LNCAP (cell line): ENCODE measurements around the gene ABCC11.
A peak's percentile ranks its signal among the peaks of the same experiment; 100 is the strongest.

Source experiments
- TF ChIP-seq, protein P1 (sequence below): fragments of 450-650 bp; IDR thresholded peaks from 2 replicates; pipeline ENCODE4 v1.5.1; 2017; ENCODE audit warnings: mild to moderate bottlenecking

ABCC11 gene

DNA sequence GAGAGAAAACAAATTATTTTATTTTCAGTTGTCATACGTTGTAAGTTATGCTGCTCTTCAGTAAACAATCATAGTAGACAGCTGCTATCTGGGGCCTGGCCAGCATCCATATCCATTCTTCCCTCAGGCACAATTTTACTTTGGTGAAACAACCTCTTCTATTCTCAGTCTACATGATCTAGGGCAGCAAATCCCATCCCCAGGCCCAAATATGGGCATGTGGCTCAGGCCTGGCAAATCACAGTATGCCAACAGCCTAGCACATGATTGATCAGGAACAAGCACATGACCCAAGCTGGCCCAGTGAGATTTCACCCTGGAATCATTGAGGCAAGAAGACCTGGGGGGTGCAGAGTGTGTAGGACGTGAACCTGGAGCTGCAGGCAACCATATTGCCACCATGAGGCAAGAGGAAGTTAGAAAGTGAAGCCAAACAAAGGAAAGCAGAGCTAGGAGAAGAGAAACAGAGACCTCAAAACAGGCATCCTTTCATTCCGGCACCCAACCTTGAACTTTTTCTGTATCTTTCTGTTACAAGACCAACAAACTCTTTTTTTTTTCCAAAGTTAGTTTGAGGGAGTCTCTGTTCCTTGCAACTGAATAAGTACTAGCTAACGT lies 81.3 kb downstream of the ABCC11 start:
- TF ChIP-seq, protein P1, sequence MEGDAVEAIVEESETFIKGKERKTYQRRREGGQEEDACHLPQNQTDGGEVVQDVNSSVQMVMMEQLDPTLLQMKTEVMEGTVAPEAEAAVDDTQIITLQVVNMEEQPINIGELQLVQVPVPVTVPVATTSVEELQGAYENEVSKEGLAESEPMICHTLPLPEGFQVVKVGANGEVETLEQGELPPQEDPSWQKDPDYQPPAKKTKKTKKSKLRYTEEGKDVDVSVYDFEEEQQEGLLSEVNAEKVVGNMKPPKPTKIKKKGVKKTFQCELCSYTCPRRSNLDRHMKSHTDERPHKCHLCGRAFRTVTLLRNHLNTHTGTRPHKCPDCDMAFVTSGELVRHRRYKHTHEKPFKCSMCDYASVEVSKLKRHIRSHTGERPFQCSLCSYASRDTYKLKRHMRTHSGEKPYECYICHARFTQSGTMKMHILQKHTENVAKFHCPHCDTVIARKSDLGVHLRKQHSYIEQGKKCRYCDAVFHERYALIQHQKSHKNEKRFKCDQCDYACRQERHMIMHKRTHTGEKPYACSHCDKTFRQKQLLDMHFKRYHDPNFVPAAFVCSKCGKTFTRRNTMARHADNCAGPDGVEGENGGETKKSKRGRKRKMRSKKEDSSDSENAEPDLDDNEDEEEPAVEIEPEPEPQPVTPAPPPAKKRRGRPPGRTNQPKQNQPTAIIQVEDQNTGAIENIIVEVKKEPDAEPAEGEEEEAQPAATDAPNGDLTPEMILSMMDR, result no peak

DNA sequence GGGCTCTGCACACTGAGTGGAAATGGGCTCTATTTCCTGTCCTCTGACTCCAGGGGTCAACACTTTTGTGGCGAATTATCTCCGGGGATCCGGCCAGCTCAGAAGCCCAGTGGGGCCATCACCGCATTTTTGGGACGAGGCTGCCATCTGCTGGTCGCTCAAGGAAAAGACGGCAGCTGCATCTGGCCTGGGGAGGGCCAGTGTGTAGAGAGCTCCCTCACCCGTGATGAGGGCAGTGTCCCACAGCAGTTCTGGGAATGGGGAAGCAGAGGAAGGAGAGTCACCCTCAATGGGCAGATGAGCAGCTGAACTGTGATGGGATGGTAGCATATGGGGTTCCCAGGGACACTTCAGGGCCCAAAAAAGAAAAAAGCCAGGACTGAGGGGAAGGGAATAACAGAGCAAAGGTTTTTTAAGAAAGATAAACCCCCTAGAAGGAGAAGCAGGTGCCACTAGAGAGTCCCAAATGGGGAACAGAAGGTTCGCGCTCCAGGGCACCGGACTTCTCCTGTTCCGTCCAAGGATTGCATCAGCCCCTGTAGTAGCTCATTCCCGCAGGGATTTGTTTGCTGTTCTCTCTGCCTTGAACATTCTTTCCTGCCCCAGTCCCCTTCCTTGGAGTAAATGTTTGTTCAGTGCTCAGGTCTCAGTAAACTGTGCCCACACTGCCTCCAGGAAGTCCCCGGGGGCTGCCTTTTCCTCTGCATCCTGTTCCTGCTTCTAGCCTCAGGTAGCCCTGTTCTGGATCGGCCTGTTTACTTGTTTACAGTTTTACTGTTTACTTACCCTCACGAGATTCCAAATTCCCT lies 82.2 kb downstream of the ABCC11 start:
- TF ChIP-seq, protein P1, result peak; percentile 93

DNA sequence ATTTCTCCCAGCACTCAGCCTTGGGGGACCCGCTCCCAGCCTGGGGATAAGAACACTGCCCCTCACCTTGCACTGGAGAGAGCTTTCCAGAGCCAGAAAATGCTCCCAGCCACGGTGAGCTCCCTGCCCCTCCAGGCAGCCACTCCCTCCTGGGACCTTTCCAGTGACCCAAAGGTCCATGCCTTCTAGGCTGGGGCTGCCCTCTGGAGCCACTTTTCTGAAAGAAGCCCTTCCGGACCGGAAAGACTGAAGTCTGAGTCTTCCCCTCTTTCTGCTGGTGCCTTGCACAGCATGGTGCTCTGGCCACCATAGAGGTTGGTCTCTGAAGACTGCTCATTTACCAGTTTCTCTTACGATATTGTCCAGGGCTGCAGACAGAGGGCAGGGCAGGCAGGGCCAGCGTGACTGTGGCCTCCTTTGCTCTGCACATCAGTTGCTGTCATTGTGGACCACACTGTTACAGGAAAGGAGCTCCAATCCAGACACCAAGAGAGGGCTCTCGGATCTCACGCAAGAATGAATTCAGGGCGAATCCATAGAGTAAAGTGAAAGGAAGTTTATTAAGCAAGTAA lies 84.4 kb downstream of the ABCC11 start:
- TF ChIP-seq, protein P1, result no peak

DNA sequence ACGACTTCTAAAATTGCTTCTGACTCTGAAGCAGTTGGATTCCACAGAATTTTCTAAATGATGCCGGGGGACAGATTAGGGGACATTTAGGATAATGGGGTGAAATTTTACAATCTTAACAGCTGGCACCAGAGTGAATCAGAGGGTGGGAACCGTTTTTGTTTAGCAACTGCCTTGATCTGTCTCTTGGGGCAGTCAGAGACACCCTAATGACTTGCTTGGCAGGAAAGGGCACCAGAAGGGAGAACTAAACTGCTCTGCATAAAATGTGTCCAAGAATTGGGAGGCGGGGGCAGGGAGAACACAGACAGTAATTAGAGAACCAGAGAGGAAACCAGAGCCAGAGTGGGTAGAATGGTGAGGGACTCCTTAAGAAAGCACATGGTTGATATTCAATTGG lies 85.4 kb downstream of the ABCC11 start:
- TF ChIP-seq, protein P1, result no peak

DNA sequence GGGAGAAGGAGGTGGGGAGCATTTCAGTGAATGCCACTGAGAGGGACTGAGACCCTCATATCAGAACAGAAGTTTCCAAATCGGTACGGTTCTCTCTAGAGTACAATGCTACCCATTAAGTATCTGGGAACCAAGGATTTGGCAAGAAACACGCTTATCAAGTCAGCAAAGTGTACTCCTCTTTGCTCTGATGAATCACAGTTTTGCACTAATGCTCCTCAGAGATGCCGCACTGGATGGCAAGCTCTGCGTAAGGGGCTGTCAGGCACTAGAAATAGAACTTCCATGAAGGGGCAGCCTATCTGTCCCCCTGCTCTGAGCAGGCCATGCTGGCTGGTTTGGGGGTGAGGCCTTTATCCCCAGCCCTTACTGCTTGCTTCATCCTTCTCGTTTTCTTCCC lies 86.8 kb downstream of the ABCC11 start:
- TF ChIP-seq, protein P1, result no peak

DNA sequence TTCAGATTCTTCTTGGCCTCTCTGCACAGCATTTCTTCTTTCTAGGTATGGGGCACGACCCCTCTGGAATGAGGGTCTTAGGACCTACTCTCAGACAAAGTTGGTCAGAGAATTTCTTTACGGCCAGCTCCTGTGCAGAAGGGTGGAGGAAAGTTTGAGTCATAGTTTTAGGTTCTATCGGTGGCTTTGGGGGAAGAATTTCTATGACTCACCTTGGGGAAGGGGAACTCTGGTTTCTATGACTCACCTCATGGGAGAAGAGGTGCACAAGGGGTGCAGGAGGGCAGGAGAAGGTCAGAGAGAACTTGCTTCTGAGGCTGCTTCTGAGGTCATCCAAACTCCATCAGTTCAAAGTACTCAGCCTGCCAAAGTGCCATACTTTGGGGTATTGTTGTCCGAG lies 89.0 kb downstream of the ABCC11 start:
- TF ChIP-seq, protein P1, result no peak

DNA sequence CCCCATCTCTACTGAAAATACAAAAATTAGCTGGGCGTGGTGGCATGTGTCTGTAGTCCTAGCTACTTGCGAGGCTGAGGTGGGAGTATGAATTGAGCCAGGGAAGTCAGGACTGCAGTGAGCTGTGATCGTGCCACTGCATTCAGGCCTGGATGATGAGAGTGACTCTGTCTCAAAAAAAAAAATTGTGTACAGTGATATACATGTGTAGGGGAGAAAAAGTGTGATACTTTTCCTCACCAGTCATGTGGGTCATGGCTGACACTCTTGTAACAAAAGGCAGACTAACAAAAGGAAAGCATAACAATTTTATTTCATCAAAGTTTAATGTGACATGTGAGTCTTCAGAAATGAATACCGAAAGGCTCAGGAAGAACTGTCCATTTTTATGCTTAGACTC lies 89.5 kb downstream of the ABCC11 start:
- TF ChIP-seq, protein P1, result no peak
